NCI-H1436 (cell line): ENCODE data around the gene ARSG.

Source experiments
- DNase-seq: peaks from one replicate; lab custom pipeline; 2025; lab: John Stamatoyannopoulos, UW

Gene ARSG

DNA sequence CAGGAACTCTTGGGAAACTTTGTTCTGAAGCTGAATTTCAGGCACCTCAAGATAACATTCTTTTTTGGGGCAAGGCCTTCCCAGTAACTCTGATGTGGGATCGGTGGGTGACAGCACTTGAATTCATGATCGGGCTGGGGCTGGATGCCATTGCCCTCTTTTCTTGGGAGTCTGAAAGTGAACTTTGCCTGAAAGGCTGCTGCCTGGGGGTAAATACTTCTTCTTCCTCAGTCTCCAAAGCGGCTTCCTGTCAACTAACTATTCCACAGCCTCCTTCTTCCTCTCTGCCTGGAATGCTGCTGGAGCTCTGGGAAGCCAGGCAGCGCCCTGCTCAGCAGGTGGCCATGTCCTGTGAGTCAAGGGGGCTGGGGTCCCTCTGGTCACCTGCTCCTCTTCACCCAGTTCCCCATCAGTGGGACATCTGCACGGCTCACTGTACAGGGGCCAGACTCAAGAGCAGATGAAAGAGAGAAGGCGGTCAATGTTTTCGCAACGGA lies 86.5 kb downstream of the ARSG start:
- no peak for DNase-seq

DNA sequence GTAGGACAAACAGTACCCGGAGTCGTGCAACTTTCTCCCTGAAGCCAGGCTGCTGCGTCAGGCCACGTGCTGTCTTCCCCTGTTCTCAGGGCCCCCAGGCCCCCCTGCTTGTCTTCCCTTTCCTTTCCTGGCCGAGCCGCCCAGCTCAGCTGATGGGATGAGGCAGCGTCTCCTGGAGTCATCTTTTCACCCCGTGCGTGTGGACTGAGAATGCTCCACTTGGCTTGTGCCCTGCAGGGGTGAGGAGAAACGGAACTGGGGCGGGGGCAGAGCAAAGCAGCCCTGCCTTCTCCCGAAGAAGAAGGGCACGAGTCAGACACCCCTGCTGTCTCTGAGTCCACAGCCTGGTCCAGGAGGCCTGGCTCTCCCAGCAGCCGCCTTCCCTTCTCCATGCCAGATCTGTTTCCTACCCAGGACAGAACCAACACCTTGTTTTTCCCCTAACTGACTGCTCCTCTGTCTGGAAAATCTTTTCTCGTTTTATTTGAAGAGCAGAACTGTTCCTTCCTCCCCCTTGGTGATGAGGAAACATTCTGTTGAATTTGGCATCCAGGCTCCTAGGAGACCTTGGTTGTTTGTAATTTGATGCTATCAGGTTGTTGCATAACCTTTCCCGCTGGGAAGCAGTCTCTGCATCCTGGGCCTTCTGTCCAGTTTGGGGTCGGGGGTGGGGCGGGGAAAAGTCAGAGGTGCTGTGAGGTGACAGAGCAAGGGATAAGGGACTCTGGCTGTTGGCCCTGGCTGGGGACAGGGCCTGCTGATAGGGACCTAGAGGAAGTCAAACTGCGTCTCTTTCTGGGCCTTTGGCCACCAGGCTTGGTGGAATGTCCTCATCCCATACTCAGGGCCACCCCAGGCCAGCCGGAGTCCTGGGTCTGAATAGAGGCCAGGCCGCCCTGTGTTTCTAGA lies 87.2 kb downstream of the ARSG start:
- no peak for DNase-seq

DNA sequence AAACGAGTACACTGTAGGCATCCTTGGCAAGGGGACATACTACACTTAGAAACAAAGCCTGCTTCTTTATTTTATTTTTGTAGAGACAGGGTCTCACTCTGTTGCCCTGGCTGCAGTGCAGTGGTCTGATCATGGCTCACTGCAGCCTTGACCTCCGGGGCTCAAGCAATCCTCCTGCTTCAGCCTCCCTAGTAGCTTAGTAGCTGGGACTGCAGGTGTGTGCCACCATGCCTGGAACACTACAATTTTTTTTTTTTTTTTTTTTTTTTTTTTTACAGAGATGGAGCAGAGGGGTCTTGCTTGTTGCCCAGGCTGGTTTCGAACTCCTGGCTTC lies 87.8 kb downstream of the ARSG start:
- no peak for DNase-seq

DNA sequence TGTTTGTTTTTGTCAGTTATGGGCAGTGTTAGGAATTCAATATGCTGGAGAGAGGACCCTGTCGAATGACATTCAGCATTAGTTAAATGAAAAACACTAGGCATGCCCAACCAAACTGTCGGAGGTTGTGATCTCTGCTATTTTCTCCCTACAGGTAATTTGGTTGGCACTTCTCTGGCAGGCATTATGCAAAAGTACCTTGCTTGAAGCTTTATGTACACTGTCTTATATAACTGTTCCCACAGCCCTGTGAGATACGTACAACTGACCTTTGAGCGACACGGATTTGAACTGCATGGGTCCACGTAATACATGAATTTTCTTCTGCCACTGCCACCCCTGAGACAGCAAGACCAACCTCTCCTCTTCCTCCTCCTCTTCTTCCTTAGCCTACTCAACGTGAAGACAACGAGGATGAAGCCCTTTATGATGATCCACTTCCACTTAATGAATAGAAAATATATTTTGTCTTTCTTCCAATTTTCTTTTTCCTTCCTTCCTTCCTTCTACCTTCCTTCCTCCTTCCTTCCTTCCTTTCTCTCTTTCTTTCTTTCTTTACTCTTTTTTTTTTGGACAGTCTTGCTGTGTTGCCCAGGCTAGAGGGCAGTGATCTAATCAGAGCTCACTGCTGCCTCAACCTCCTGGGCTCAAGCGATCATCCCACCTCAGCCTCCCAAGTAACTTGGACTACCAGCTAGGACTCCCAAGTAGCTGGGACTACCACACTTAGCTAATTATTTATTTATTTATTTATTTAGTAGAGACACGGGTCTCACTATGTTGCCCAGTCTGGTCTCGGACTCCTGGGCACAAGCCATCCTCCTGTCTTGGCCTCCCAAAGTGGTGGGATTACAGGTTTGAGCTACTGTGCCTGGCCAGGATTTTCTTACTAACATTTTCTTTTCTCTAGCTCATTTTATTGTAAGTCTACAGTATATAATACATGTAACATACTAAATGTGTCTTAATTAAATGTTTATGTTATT lies 88.7 kb downstream of the ARSG start:
- no peak for DNase-seq

DNA sequence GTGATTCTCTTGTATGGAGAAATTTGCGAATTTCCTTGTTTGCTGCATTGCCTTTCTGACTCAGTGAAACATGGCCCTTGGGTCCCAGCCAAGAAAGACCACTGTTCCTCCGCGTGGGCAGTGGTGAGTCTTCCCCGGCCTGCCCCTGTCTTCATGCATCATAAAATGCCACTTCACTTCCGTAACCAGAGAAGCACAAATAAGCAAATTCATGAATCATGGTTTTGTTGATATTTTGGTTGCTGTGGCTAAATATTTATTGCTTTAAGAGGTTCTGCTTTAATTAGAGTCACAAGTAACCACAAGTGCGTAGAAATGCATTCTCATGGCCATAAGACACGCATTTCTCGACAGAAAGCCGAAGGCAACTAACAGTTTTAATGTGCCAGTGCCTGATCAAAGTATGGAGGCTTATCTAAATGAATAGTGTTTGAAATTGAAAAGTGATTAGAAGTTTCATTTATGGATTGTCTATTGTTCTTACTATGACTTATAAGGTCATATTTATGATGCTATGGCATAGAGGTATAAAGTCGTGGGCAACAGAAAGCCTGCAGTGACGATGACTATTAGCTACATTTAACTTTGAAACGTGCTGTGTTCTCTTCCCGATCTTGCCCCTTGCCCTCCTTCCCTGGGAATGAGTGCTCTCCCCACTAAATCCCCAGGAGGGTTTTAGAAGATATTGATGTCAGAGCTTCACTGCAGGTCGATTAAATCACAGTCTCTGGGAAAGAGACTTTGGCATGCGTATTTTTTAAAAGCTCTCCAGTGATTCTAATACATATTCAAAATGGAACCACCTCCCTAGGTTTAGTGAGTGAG lies 90.0 kb downstream of the ARSG start:
- DNase-seq, result no peak

DNA sequence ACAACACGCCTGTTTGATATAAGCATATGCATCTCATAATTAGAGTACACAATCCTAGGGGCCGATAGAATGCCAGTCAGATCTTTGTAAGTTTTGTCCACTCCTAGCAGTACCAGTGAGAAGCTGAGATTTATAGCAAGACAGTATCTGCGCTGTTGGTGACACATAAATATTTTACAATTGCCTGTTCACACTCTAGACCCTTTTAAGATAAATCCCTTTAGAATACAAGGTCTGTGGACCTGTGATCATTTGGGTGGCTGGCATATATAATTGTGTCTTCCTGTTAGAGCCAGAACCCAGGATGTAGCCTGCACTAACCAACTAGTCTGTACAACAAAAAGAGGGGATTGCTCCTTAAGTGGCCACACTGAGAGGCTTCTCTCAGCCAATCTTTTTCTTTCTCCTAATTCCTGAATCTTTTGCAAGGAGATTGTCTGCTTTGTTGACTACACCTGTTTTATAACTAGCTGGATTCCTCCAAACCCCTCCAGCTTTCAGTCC lies 91.3 kb downstream of the ARSG start:
- no peak for DNase-seq

DNA sequence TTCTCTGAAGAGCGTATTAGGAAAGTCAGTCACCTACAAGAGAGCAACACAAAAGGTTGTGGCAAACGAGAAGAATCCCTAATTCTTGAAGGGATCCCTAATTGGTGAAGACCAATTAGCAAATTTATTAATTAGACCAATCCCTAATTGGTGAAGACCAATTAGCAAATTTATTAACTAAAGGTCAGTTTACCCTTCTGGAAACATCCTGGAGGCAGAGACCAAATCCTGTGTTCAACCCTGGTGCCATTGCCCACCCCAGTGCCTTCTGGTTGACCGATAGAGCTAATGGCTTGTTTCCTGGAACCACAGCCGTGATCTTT lies 91.8 kb downstream of the ARSG start:
- no peak for DNase-seq

DNA sequence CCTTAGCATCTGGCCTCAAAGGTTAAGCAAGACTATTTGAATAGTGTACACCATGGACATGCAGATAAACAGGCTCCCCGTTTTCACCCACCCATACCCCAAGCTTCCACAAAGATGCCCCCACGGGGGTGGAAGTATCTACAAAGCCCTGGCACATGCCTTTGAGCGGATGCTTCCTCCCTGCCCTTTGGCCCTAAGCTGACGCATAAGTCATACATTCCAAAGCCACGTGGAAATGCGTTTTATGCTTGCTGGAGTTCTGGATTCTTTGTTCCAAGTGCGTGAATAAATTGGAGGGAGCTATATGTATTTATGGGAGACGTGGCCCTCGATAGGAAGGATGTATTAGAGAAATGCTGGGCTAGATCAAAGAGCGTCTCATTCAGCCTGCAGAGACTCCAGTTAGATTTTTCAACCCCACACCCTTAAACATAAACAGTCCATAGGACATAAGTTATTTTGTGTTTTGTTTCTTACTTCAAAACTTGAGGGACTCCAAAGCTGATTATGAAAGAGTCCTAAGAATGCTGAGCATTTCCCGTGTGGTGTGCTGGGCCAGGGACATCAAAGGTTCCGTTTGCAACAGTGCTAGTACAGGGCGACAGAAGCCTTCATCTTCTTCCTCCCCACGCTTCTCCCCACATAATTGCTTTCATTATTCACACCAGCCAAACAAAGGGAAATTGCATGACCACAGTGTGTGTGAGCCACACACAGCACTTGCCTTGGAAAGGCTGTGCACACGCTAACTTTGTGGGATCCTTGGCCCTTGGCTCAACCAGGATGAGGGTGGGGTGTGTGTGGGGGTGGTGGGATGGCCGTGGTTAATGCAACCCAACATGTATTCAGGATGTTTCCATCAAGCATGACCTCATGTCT lies 92.4 kb downstream of the ARSG start:
- no peak for DNase-seq

DNA sequence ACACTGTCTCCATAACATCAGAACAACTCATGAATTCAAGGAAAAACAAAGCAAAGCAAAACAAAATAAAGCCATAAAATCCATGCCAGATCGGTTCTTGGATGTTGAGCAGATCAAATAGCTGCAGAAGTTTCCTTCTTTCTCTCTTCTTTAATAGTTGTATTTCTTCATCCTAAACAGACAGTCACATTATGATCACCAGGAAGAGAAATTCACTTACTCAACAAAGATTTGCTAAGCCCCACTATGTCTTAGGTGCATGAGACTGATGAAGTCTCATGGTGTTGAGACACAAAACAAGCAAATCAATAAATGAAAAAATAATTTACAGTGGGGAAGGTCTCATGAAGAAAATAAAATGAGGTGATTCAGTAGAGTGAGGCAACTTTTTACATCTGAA lies 93.2 kb downstream of the ARSG start:
- no peak for DNase-seq

DNA sequence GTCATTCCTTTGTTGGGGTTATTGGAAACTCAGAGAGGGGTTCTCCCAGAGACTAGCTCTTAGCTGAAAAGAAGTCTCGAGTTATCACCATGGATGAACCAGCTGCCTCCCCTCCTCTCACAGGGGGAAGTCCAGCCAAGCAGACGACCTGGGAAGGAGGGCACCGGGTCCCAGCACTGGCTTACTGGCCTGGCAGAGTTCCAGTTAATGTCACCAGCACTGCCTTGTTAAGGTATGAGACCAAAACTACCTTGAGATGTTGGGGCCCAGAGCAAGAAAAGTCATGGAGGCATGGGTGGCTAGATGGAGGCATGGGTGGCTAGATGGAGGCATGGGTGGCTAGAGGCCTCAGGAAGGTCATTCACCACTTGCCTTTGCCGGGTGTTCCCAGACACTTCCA lies 93.6 kb downstream of the ARSG start:
- no peak for DNase-seq

DNA sequence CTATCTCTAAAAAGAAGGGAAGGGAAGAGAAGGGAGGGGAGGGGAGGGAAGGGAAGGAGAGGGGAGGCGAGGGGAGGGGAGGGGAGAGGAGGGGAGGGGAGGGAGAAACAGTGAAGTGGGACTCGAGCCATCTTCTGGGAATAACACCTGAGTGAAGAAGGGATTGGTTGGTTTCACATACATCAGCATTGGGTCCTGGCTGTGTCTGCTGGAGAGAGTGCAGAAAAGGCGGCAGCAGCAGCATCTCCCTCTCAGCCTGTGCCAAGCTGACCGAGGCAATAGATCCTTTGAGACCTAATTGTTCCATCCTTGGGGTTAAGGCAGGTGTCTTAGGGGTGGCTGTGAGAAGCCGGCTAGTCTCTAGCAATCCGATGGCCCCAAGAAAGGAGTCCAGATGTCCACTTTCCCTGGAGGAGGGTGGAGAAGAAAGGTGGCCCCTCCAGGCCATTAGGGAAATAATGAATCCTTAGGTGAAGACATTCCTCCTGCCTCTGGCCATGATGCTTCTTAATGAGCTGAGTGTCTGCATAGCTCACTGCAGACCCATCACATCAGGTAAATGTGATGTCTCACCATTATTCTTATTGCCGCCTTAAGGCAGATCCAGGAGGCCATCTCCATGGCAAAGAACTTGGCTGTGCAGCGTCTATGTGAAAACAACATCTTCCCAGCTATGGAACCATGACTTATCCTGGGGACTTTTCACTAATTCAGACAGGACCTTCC lies 94.4 kb downstream of the ARSG start:
- DNase-seq, result no peak

DNA sequence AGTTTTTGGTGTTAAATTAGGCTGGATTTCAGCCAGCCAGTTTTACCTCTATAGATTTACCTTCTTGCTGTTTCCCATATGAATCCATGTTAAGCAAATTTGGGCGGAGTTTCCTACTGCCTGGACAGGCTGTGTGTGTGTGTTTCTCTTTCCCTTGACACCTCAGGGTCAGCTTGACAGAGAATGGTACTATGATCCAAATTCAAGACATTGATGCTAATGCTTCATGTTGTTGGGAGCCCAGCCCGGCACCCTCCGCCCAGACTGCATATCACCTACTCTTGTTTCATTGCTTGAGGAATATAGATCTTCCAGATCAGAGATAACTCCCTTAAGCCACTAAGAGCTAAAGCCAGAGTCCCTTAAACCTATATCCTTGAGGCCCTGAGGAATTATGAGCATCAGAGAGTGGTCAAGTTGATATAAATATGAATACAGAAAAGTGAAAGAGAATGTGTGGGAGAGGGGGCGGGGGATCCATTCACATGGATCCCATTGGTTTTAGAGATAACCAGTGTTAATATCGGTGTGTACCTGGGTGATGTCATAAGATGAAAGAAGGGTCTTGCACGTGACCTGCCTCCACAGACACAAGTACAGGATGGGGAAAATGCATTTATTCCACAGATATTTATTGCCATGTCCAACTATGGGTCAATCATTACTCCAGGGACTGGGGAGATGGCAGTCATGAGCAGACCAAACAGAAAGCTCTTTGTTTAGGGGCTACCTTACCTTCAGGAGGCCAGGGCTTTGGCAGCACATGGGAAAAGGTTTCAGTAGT lies 96.3 kb downstream of the ARSG start:
- DNase-seq, result no peak

DNA sequence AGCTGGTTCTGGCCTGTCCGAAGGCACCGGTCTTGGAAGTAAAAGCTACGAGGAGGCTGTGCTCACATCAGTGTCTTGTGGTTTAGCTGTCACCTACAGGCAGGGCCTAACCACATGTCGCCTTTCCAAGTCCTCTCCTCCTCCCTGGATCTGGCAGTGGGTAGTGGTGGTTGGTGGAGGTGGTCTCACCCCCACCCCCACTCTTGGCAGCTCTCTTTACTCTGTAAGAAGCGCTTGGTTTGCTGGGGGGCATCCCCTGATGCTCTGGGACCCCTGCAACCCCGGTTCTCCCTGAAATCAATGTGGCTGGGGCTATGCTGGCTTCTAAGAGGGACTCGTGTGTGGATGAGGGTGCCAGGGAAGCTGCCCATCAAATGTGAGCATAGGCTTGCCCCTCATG lies 97.7 kb downstream of the ARSG start:
- DNase-seq, result no peak

DNA sequence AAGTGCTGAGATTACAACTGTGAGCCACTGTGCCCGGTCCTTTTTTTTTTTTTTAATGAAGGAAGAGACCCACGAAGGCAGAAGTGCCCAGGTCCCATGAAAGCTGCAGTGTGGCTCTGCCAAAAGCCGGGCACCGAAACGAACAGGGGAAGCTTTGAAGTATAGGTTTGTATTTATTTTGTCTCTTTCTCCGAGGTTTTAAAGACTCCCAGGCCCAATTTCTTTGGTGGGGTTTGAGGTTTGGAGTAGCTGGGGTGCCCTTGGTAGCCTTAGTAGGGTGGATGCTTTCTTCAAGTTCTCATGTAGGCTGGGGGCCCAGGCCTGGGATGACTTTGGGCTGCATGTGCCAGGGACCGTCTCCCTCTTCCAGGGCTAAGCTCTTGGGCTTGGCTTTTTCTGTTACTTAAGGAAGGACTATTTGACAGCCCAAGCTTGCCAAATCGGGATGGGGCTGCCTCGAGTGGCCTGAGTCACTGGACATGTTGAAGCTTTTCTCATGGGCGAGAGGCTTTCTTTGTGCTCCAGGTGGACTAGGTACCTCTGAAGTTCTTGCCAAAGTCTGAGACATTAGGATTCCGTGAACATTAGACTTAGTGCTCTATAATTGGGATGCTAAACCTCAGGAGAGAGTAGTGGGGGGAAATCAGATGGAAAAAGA lies 99.7 kb downstream of the ARSG start:
- DNase-seq, result no peak

DNA sequence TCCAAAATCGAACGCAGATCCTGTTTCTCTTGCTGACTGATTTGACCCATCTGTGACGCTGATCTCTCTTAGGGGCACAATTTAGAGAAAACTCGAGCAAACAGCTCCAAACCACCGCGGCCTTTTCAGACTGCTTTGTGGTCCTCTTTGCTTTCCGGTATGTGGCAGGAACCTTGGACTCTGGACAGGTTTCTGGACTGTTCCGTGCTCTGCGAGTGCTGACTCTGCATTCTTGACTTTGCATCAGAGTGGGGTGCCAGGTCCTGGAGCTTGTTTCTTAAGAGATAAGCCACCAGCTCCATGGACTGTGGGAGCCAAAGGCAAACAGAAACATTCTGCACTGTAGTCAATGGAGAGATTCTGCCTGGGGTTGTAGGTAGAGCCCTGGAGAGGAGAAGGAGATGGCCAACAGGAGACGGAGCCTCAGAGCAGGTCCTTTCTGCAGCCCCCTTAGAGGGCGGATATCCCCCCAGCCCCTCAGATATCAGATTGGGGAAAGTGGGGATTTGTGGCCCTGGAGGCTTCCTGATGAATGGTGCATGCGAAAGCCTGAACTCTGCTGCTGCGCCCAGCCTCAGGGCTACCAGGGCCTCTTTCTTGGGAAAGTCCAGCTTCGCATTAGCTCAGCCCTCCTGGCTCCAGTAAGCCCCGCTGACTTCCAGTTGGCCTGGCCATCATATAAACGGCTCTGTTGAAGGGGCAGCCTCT lies 100.4 kb downstream of the ARSG start:
- DNase-seq, result no peak

DNA sequence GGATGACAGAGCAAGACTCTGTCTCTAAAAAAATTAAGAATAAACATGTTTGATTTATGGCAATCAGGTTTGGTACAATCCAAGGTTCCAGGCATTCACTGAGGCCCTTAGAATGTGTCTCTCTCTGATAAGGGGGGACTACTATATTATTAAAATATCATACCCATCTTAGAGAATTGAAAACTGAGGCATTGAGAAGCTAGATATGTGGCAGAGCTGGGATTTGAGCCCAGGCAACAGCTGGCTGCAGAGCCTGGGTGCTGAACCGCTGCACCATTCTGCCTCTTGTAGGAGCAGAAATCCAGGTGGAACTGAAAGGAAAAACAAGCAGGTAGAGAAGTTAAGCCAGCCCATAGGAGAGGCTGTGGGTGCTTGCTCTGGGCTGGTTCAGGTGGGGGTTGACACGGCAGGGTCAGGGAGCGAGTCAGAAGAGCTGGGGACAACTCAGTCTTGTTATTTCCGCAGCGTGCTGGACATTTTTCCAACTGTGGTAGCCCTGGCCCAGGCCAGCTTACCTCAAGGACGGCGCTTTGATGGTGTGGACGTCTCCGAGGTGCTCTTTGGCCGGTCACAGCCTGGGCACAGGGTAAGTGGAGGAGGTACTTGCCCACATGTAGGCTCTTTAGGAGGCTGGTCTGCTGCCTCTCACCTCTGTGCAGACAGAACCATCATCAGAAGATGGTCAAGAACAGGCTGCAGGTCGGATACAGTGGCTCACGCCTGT lies 103.5 kb downstream of the ARSG start:
- DNase-seq, result no peak
